IMR-90 (cell line): ENCODE data around the gene MPPED2. TPM values are rescaled to one million over a fixed set of nuclear protein-coding genes. Genes with fewer than 3 reads are reported as not detected.

ENCODE experiments used
- ATAC-seq: fragments of 200-7000 bp; cut with Tn5 transposase; 2 replicates; pipeline ENCODE4 v1.9.1; 2020; ENCODE audit warnings: low read depth, mild to moderate bottlenecking, moderate library complexity
- BruUV-seq: library from RNA; stranded (reverse); fragments of 400-500 nt; replicated peaks from 2 replicates; lab custom pipeline; 2021; lab: Mats Ljungman, UMichigan
- CTCF ChIA-PET: fragments of 300-600 bp; formaldehyde crosslinking; extraction: SDS; loops from one replicate; lab custom pipeline; 2021; ENCODE audit warnings: antibody characterized with exemption; lab: Yijun Ruan, JAX
- POLR2A ChIA-PET: fragments of 300-600 bp; sonication (Branson Sonifier 250); formaldehyde crosslinking; loops from one replicate; lab custom pipeline; 2022; ENCODE audit warnings: antibody characterized with exemption; ENCODE audit not compliant: unreplicated experiment; lab: Charles Lee
- DNase-seq: peaks from one replicate; pipeline ENCODE4 v3.0.0; 2013
- H2AFZ ChIP-seq: replicated peaks from 2 replicates; pipeline ENCODE3; 2013; ENCODE audit warnings: low read length, mild to moderate bottlenecking; ENCODE audit not compliant: poor library complexity
- H2AK5ac ChIP-seq: 2 replicates; pipeline ENCODE4 v1.6.1; 2013; ENCODE audit warnings: low read depth, low read length, inconsistent platforms
- H2AK9ac ChIP-seq: replicated peaks from 2 replicates; pipeline ENCODE3; 2013; ENCODE audit warnings: mild to moderate bottlenecking, low read depth, low read length, moderate library complexity; ENCODE audit not compliant: poor library complexity
- H2BK120ac ChIP-seq: 2 replicates; pipeline ENCODE4 v1.6.1; 2013; ENCODE audit warnings: low read depth, low read length, inconsistent platforms
- H2BK15ac ChIP-seq: 3 replicates; pipeline ENCODE4 v1.6.1; 2013; ENCODE audit warnings: low read depth, low read length, inconsistent platforms
- H2BK20ac ChIP-seq: 2 replicates; pipeline ENCODE4 v1.6.1; 2013; ENCODE audit warnings: low read depth, mild to moderate bottlenecking, inconsistent platforms, low read length, moderate library complexity
- H2BK5ac ChIP-seq: 2 replicates; pipeline ENCODE4 v1.6.1; 2013; ENCODE audit warnings: mild to moderate bottlenecking, low read depth, low read length, inconsistent platforms; ENCODE audit not compliant: poor library complexity, severe bottlenecking
- H3K14ac ChIP-seq: replicated peaks from 2 replicates; pipeline ENCODE4 v1.6.1; 2013; ENCODE audit warnings: low read depth, low read length, inconsistent platforms
- H3K18ac ChIP-seq: 2 replicates; pipeline ENCODE4 v1.6.1; 2013; ENCODE audit warnings: low read depth, low read length, control low read depth
- H3K23ac ChIP-seq: 2 replicates; pipeline ENCODE4 v1.6.1; 2013; ENCODE audit warnings: low read depth, low read length, inconsistent platforms
- H3K27ac ChIP-seq: 2 replicates; pipeline ENCODE4 v1.5.1; 2013; ENCODE audit warnings: mild to moderate bottlenecking, control low read depth, low read length; ENCODE audit not compliant: insufficient read depth
- H3K27me3 ChIP-seq: 2 replicates; pipeline ENCODE4 v1.6.1; 2013; ENCODE audit warnings: low read length; ENCODE audit not compliant: control insufficient read depth, insufficient read depth
- H3K36me3 ChIP-seq: 2 replicates; pipeline ENCODE4 v1.6.1; 2013; ENCODE audit warnings: low read length, mixed read lengths; ENCODE audit not compliant: control insufficient read depth, insufficient read depth
- H3K4ac ChIP-seq: 2 replicates; pipeline ENCODE4 v1.6.1; 2013; ENCODE audit warnings: low read depth, low read length, inconsistent platforms
- H3K4me1 ChIP-seq: 2 replicates; pipeline ENCODE4 v1.6.1; 2013; ENCODE audit warnings: low read length, mixed read lengths; ENCODE audit not compliant: control insufficient read depth, insufficient read depth
- H3K4me2 ChIP-seq: 2 replicates; pipeline ENCODE4 v1.6.1; 2013; ENCODE audit warnings: low read depth, mild to moderate bottlenecking, control low read depth, low read length, moderate library complexity
- H3K4me3 ChIP-seq: 2 replicates; pipeline ENCODE4 v1.5.1; 2013; ENCODE audit warnings: low read depth, mild to moderate bottlenecking, control low read depth, low read length, moderate library complexity; ENCODE audit not compliant: insufficient read depth
- H3K56ac ChIP-seq: 2 replicates; pipeline ENCODE4 v1.6.1; 2013; ENCODE audit warnings: low read length, inconsistent platforms; ENCODE audit not compliant: insufficient read depth; ENCODE audit errors: extremely low read depth
- H3K79me1 ChIP-seq, 2 experiments: 2 replicates each; pipeline ENCODE4 v1.6.1; 2013; ENCODE audit warnings: low read length in 2 of 2, inconsistent platforms in 1 of 2, low read depth in 1 of 2
- H3K9ac ChIP-seq: 2 replicates; pipeline ENCODE4 v1.6.1; 2013; ENCODE audit warnings: low read depth, low read length, control low read depth
- H3K9me1 ChIP-seq: 2 replicates; pipeline ENCODE4 v1.6.1; 2013; ENCODE audit warnings: low read length, inconsistent platforms; ENCODE audit not compliant: insufficient read depth
- H3K9me3 ChIP-seq: 2 replicates; pipeline ENCODE4 v1.6.1; 2013; ENCODE audit warnings: low read length; ENCODE audit not compliant: control insufficient read depth, insufficient read depth
- H4K20me1 ChIP-seq: 2 replicates; pipeline ENCODE4 v1.6.1; 2013; ENCODE audit warnings: low read length, inconsistent platforms; ENCODE audit not compliant: insufficient read depth
- H4K5ac ChIP-seq: 2 replicates; pipeline ENCODE4 v1.6.1; 2013; ENCODE audit warnings: mild to moderate bottlenecking, low read depth, low read length, control low read depth
- H4K8ac ChIP-seq, 2 experiments: 2 replicates each; pipeline ENCODE4 v1.6.1; 2013; ENCODE audit warnings: low read depth in 2 of 2, low read length in 2 of 2, control low read depth in 1 of 2, inconsistent platforms in 1 of 2
- H4K91ac ChIP-seq: 2 replicates; pipeline ENCODE4 v1.6.1; 2013; ENCODE audit warnings: low read depth, low read length, inconsistent platforms; ENCODE audit not compliant: insufficient read depth
- BHLHE40 ChIP-seq: fragments of 150-350 bp; IDR thresholded peaks from 2 replicates; pipeline ENCODE4 v1.6.1; 2016; ENCODE audit warnings: mild to moderate bottlenecking, low read depth, low read length
- CEBPB ChIP-seq: IDR thresholded peaks from 2 replicates; pipeline ENCODE4 v1.6.1; 2012; ENCODE audit warnings: low read depth, low read length, improper control_type of control experiment
- FOS ChIP-seq: fragments of 150-350 bp; IDR thresholded peaks from 2 replicates; pipeline ENCODE4 v1.6.1; 2016; ENCODE audit warnings: low read depth, low read length
- MAFK ChIP-seq: IDR thresholded peaks from 2 replicates; pipeline ENCODE4 v1.6.1; 2012; ENCODE audit warnings: low read depth, low read length, improper control_type of control experiment
- MAZ ChIP-seq: IDR thresholded peaks from 2 replicates; pipeline ENCODE4 v1.6.1; 2012; ENCODE audit warnings: low read depth, mild to moderate bottlenecking, low read length, improper control_type of control experiment, moderate library complexity, borderline replicate concordance
- MXI1 ChIP-seq: IDR thresholded peaks from 2 replicates; pipeline ENCODE4 v1.6.1; 2012; ENCODE audit warnings: low read depth, mild to moderate bottlenecking, low read length, moderate library complexity, borderline replicate concordance
- NFE2L2 ChIP-seq: fragments of 150-350 bp; IDR thresholded peaks from 2 replicates; pipeline ENCODE4 v1.6.1; 2016; ENCODE audit warnings: low read depth, mild to moderate bottlenecking, low read length
- POLR2A ChIP-seq: IDR thresholded peaks from 2 replicates; pipeline ENCODE4 v1.6.1; 2012; ENCODE audit warnings: mild to moderate bottlenecking, low read depth, low read length
- RAD21 ChIP-seq: IDR thresholded peaks from 2 replicates; pipeline ENCODE4 v1.6.1; 2012; ENCODE audit warnings: low read length, improper control_type of control experiment
- RCOR1 ChIP-seq: IDR thresholded peaks from 2 replicates; pipeline ENCODE4 v1.6.1; 2012; ENCODE audit warnings: mild to moderate bottlenecking, low read length, improper control_type of control experiment; ENCODE audit not compliant: insufficient replicate concordance
- USF2 ChIP-seq: fragments of 150-350 bp; IDR thresholded peaks from 2 replicates; pipeline ENCODE4 v1.6.1; 2017; ENCODE audit warnings: mild to moderate bottlenecking, antibody characterized with exemption, low read length, low read depth
- WGBS, 2 experiments: methylation state at CpG; one replicate each; pipeline versions ENCODE4 v1.1.5 to v1.1.7; 2013; ENCODE audit warnings: missing lambda C conversion rate in 2 of 2; ENCODE audit not compliant: insufficient read length in 1 of 2; ENCODE audit errors: extremely low coverage in 2 of 2; 5-methylcytosine and 5-hydroxymethylcytosine counted together
- dilution Hi-C: fragments of 300-500 bp; cut with HindIII; formaldehyde crosslinking; loops from one replicate; pipeline ENCODE4 v1.14.3; 2018; ENCODE audit warnings: low sequenced_read_pairs; ENCODE audit not compliant: unreplicated experiment
- in situ Hi-C: fragments of 300-500 bp; cut with MboI; formaldehyde crosslinking; loops from 3 replicates; pipeline ENCODE4 v1.14.3; 2019; ENCODE audit warnings: low sequenced_read_pairs, inconsistent platforms, mixed read lengths
- intact Hi-C: fragments of 100-400 bp; cut with micrococcal nuclease; formaldehyde crosslinking; loops from 2 replicates; pipeline ENCODE4 v1.10.0; 2022
- polyA plus RNA-seq, 3 experiments: library from polyadenylated mRNA; depleted of rRNA; stranded (reverse); fragments of >200 nt; gene quantifications; 2 replicates each; pipeline ENCODE4 v1.2.3, GENCODE V29; 2012; ENCODE audit warnings: low replicate concordance in 1 of 3
- total RNA-seq: library from RNA; depleted of rRNA; stranded (reverse); fragments of >200 nt; gene quantifications from 2 replicates; pipeline ENCODE4 v1.2.3, GENCODE V29; 2012
- TF ChIP-seq, protein P1 (sequence below): conservative IDR thresholded peaks from 2 replicates; pipeline ENCODE4 v1.5.1; 2012; ENCODE audit warnings: mild to moderate bottlenecking, low read depth, low read length, improper control_type of control experiment

MPPED2 gene
- total and polyA plus RNA-seq, 2 of the 4 experiments (the other 2 are of a cell fraction) = 0.10 TPM; not detected in 1

- DNase-seq (no peak), ATAC-seq (no peak)
- Histone ChIP-seq H2BK5ac (no peak overlapping the region), H2AK5ac (no peak overlapping the region), H3K9me1 (0 out of 2 replicates have a peak, but pooled peaks cover 2% of the 10 kb centered on the region), H3K9me3 (no peaks in the 10 kb centered on the region), H4K8ac (no peak overlapping the region), H4K5ac (no peak overlapping the region), H3K4me2 (no peak overlapping the region), H2AK9ac (no peak overlapping the region), H3K27me3 (no peaks in the 10 kb centered on the region), H3K4me1 (no peaks in the 10 kb centered on the region), H3K79me1 (no peaks in the 10 kb centered on the region), H2AFZ (no peak overlapping the region), H3K4ac (no peak overlapping the region), H2BK15ac (no peak overlapping the region), H3K14ac (no peak overlapping the region), H3K23ac (no peak overlapping the region), H2BK120ac (no peak overlapping the region), H3K9ac (no peak overlapping the region), H3K18ac (no peak overlapping the region), H3K56ac (no peak overlapping the region), H3K27ac (no peak overlapping the region), H4K91ac (no peak overlapping the region), H4K20me1 (no peaks in the 10 kb centered on the region), H2BK20ac (no peak overlapping the region), H3K36me3 (no peaks in the 10 kb centered on the region), H3K4me3 (no peak overlapping the region)
- in situ Hi-C loops (no loop called here), dilution Hi-C loops (no loop called here), intact Hi-C loops (no loop called here)
- TF ChIP-seq RAD21 (no peak), MAFK (no peak), USF2 (no peak), BHLHE40 (no peak), CEBPB (no peak), POLR2A (no peak), RCOR1 (no peak), MXI1 (no peak), MAZ (no peak), NFE2L2 (no peak), FOS (no peak)
- TF ChIP-seq, protein P1, sequence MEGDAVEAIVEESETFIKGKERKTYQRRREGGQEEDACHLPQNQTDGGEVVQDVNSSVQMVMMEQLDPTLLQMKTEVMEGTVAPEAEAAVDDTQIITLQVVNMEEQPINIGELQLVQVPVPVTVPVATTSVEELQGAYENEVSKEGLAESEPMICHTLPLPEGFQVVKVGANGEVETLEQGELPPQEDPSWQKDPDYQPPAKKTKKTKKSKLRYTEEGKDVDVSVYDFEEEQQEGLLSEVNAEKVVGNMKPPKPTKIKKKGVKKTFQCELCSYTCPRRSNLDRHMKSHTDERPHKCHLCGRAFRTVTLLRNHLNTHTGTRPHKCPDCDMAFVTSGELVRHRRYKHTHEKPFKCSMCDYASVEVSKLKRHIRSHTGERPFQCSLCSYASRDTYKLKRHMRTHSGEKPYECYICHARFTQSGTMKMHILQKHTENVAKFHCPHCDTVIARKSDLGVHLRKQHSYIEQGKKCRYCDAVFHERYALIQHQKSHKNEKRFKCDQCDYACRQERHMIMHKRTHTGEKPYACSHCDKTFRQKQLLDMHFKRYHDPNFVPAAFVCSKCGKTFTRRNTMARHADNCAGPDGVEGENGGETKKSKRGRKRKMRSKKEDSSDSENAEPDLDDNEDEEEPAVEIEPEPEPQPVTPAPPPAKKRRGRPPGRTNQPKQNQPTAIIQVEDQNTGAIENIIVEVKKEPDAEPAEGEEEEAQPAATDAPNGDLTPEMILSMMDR = no peak
- CTCF ChIA-PET = no interaction called here
- BruUV-seq = no TSS peak
- POLR2A ChIA-PET = no interaction called here
- WGBS, 2 experiments = no CpG with 5 or more reads among the region's 8 CpGs
Observed at GRCh38 chr11:30568931-30569330, 17.2 kb downstream of the MPPED2 start.
